Mucosa of descending colon (tissue), 3 donors: ENCODE results near the gene STAMBP. TPM values are rescaled to one million over a fixed set of nuclear protein-coding genes. Genes with fewer than 3 reads are reported as not detected.
A peak's percentile ranks its signal among the peaks of the same experiment; 100 is the strongest.

Experiments
- ATAC-seq: fragments of 200-7000 bp; cut with Tn5 transposase; one replicate; pipeline ENCODE4 v1.9.1; 2020; ENCODE audit warnings: mild to moderate bottlenecking, moderate library complexity
- DNase-seq, 3 donors: peaks; one replicate each; pipeline ENCODE4 v3.0.0-alpha.2; 2020
- H3K36me3 ChIP-seq: fragments of 200-600 bp; one replicate; pipeline ENCODE4 v1.8.0; 2021; ENCODE audit warnings: low read depth, mild to moderate bottlenecking
- H3K4me1 ChIP-seq: fragments of 200-600 bp; one replicate; pipeline ENCODE4 v1.8.0; 2021; ENCODE audit warnings: low read depth, mild to moderate bottlenecking
- H3K4me3 ChIP-seq: fragments of 200-600 bp; one replicate; pipeline ENCODE4 v1.8.0; 2021; ENCODE audit warnings: mild to moderate bottlenecking
- H3K9me3 ChIP-seq: fragments of 200-600 bp; one replicate; pipeline ENCODE4 v1.8.0; 2021; ENCODE audit warnings: mild to moderate bottlenecking
- CTCF ChIP-seq: fragments of 200-600 bp; IDR thresholded peaks from one replicate; pipeline ENCODE4 v1.8.0; 2022; ENCODE audit warnings: antibody characterized with exemption, mild to moderate bottlenecking
- intact Hi-C, 2 donors: fragments of 100-400 bp; cut with DNase I in 1 of 2; cut with micrococcal nuclease in 1 of 2; formaldehyde crosslinking; loops; one replicate each; pipeline versions ENCODE4 v1.11.0 to v1.11.1; 2022; cut with DNase I, micrococcal nuclease
- total RNA-seq, 3 donors: library from RNA; stranded (reverse); fragmentation: NEBNext Ultra II Directional in 2 of 3; extraction: Animal tissue kit (Norgen Biotek cat#: 25700) in 2 of 3; gene quantifications; one replicate each; pipeline versions ENCODE4 v1.2.1 to v1.2.4, GENCODE V29; 2021 to 2023
- donor health status: DM: no; HTN: no; CAD: no; lungs with moderate emphysema.
- donor health status: DM: no; HTN: no; CAD: no.
- donor health status: DM: no; HTN: yes; CAD: no.

The STAMBP gene
- total RNA-seq, 3 donors from 2014 or later, result 38.9 to 47.0 (median 42.5) TPM

GRCh38 chr2:73823416-73823815, 5.3 kb upstream of the STAMBP start:
- DNase-seq, result no peak
- Histone ChIP-seq H3K4me3 (no peak overlapping the region), H3K9me3 (no peaks in the 10 kb centered on the region), H3K36me3 (no peaks in the 10 kb centered on the region), H3K4me1 (peaks cover 4% of the 10 kb centered on the region)
- intact Hi-C loops, result no loop called here
- ATAC-seq, result no peak
- TF ChIP-seq CTCF, result no peak

- intact Hi-C loops, result no loop called here
- no peaks in the 10 kb centered on the region for H3K9me3 ChIP-seq
- H3K4me3 ChIP-seq, result no peak overlapping the region
- peak in 1 of 3 donors; percentile 49 for DNase-seq
- TF ChIP-seq CTCF, result peak; percentile 47
- ATAC-seq, result peak; percentile 45
- H3K36me3 ChIP-seq, result no peaks in the 10 kb centered on the region
- H3K4me1 ChIP-seq, result peaks cover 4% of the 10 kb centered on the region
These were observed 4.7 kb upstream of the STAMBP start for GRCh38 chr2:73823916-73824523.

- no peak for ATAC-seq
- H3K36me3 ChIP-seq, result no peaks in the 10 kb centered on the region
- no peaks in the 10 kb centered on the region for H3K9me3 ChIP-seq
- TF ChIP-seq CTCF, result no peak
- DNase-seq, result no peak
- H3K4me1 ChIP-seq, result peaks cover 12% of the 10 kb centered on the region
- intact Hi-C loops, result no loop called here
- no peak overlapping the region for H3K4me3 ChIP-seq
These were observed 3.4 kb upstream of the STAMBP start for GRCh38 chr2:73825408-73825807.

- TF ChIP-seq CTCF, result peak; percentile 18
- Histone ChIP-seq H3K4me3 (no peak overlapping the region), H3K9me3 (no peaks in the 10 kb centered on the region), H3K36me3 (no peaks in the 10 kb centered on the region), H3K4me1 (peaks cover 12% of the 10 kb centered on the region)
- peak in 1 of 3 donors; percentile 41 for DNase-seq
- no peak for ATAC-seq
- intact Hi-C loops, result no loop called here
These were observed 1.7 kb upstream of the STAMBP start for GRCh38 chr2:73827018-73827417.

GRCh38 chr2:73827660-73828388, 937 bp upstream of the STAMBP start:
- TF ChIP-seq CTCF, result no peak
- Histone ChIP-seq H3K9me3 (no peaks in the 10 kb centered on the region), H3K4me1 (peaks cover 15% of the 10 kb centered on the region), H3K4me3 (no peak overlapping the region), H3K36me3 (no peaks in the 10 kb centered on the region)
- intact Hi-C loops, result no loop called here
- DNase-seq, result no peak
- ATAC-seq, result no peak
